Testis (tissue), 3 donors: ENCODE results near the gene MALAT1. TPM values are rescaled to one million over a fixed set of nuclear protein-coding genes. Genes with fewer than 3 reads are reported as not detected.

Experiments used
- DNase-seq: peaks from one replicate; pipeline ENCODE4 v3.0.0-alpha.2; 2019
- H3K27ac ChIP-seq, 2 donors: fragments of 200-600 bp; sonication (generic); one replicate each; pipeline ENCODE4 v1.5.1; 2019
- H3K27me3 ChIP-seq: fragments of 200-600 bp; sonication (generic); one replicate; pipeline ENCODE4 v1.5.1; 2019
- H3K36me3 ChIP-seq: fragments of 200-600 bp; sonication (generic); one replicate; pipeline ENCODE4 v1.5.1; 2017; ENCODE audit warnings: low read depth; ENCODE audit errors: missing control alignments
- H3K4me1 ChIP-seq: fragments of 200-600 bp; sonication (generic); one replicate; pipeline ENCODE4 v1.5.1; 2019
- H3K4me3 ChIP-seq, 2 donors: fragments of 200-600 bp; sonication (generic); one replicate each; pipeline ENCODE4 v1.5.1; 2017 to 2019
- H3K9me3 ChIP-seq: fragments of 200-600 bp; sonication (generic); one replicate; pipeline ENCODE4 v1.5.1; 2017
- CTCF ChIP-seq, 3 experiments: fragments of 450-650 bp in 2 of 3; fragments of 200-600 bp in 1 of 3; sonication (generic) in 1 of 3; IDR thresholded peaks; one replicate each; pipeline ENCODE4 v1.5.1; 2016 to 2019; ENCODE audit warnings: antibody characterized with exemption in 3 of 3, mild to moderate bottlenecking in 2 of 3, moderate library complexity in 1 of 3
- POLR2A ChIP-seq: fragments of 450-650 bp; IDR thresholded peaks from one replicate; pipeline ENCODE4 v1.6.1; 2017; ENCODE audit warnings: antibody characterized with exemption, mild to moderate bottlenecking, moderate library complexity
- WGBS, 2 donors: methylation state at CpG; one replicate each; pipeline ENCODE4 v1.1.5; 2018; 5-methylcytosine and 5-hydroxymethylcytosine counted together
- intact Hi-C: fragments of 100-400 bp; cut with DNase I; formaldehyde crosslinking; loops from one replicate; pipeline ENCODE4 v1.15.1; 2023; ENCODE audit warnings: low total_unique reads
- polyA plus RNA-seq: library from polyadenylated mRNA; stranded (reverse); fragments of 350-450 nt; fragmentation: Illumina TruSeq; extraction: RNeasy Lipid Tissue Mini Kit (QIAGEN cat#74804); gene quantifications from one replicate; pipeline ENCODE4 v1.2.3, GENCODE V29; 2014; ENCODE audit warnings: low read depth, low replicate concordance; ENCODE audit not compliant: insufficient read depth
- total RNA-seq, 2 donors: library from RNA; depleted of rRNA; stranded (reverse); fragments of >200 nt; gene quantifications; one replicate each; pipeline ENCODE4 v1.2.3, GENCODE V29; 2016

The MALAT1 gene
- total and polyA plus RNA-seq, 3 donors from 2014 or later: 26.7 to 9,314 (median 8,109) TPM

GRCh38 chr11:65499713-65500386 lies 1.0 kb downstream of the MALAT1 start:
- Histone ChIP-seq H3K27ac (peak overlapping the region; percentile 92 to 96), H3K36me3 (no peaks in the 10 kb centered on the region), H3K4me1 (peaks cover 26% of the 10 kb centered on the region), H3K9me3 (no peaks in the 10 kb centered on the region), H3K27me3 (no peaks in the 10 kb centered on the region), H3K4me3 (peak overlapping the region; percentile 90 to 94)
- TF ChIP-seq CTCF (IDR thresholded peaks at IDR 0.05): no peak
- TF ChIP-seq POLR2A: no peak
- WGBS, 2 donors: 0% methylated on average over 3 of the region's 3 CpGs
- intact Hi-C loops: loop anchor here (5.0 kb wide), 1 partner anchor 78 kb away; the partner anchor contains the start of gene NEAT1
- DNase-seq: no peak

DNA sequence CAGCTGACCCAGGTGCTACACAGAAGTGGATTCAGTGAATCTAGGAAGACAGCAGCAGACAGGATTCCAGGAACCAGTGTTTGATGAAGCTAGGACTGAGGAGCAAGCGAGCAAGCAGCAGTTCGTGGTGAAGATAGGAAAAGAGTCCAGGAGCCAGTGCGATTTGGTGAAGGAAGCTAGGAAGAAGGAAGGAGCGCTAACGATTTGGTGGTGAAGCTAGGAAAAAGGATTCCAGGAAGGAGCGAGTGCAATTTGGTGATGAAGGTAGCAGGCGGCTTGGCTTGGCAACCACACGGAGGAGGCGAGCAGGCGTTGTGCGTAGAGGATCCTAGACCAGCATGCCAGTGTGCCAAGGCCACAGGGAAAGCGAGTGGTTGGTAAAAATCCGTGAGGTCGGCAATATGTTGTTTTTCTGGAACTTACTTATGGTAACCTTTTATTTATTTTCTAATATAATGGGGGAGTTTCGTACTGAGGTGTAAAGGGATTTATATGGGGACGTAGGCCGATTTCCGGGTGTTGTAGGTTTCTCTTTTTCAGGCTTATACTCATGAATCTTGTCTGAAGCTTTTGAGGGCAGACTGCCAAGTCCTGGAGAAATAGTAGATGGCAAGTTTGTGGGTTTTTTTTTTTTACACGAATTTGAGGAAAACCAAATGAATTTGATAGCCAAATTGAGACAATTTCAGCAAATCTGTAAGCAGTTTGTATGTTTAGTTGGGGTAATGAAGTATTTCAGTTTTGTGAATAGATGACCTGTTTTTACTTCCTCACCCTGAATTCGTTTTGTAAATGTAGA lies 1.7 kb downstream of the MALAT1 start:
- DNase-seq: no peak
- Histone ChIP-seq H3K36me3 (no peaks in the 10 kb centered on the region), H3K4me1 (peaks cover 27% of the 10 kb centered on the region), H3K4me3 (peak overlapping the region; percentile 90 to 94), H3K27me3 (no peaks in the 10 kb centered on the region), H3K27ac (peak overlapping the region; percentile 92 to 96), H3K9me3 (no peaks in the 10 kb centered on the region)
- no peak for TF ChIP-seq POLR2A
- no peak for TF ChIP-seq CTCF (IDR thresholded peaks at IDR 0.05)
- intact Hi-C loops: no loop called here
- WGBS, 2 donors: 1% methylated on average over 20 of the region's 20 CpGs

- 0 to 3% methylated on average over 2 of the region's 2 CpGs for WGBS, 2 donors
- intact Hi-C loops: no loop called here
- H3K27me3 ChIP-seq: no peaks in the 10 kb centered on the region
- no peaks in the 10 kb centered on the region for H3K9me3 ChIP-seq
- no peak for DNase-seq
- no peak for TF ChIP-seq CTCF (IDR thresholded peaks at IDR 0.05)
- TF ChIP-seq POLR2A: no peak
- peak overlapping the region; percentile 92 to 96 for H3K27ac ChIP-seq
- H3K4me3 ChIP-seq: peak overlapping the region; percentile 90 to 94
- H3K36me3 ChIP-seq: no peaks in the 10 kb centered on the region
- H3K4me1 ChIP-seq: peaks cover 27% of the 10 kb centered on the region
Measured at GRCh38 chr11:65501186-65501471, 2.3 kb downstream of the MALAT1 start.

GRCh38 chr11:65501472-65502273 lies 2.8 kb downstream of the MALAT1 start:
- no peaks in the 10 kb centered on the region for H3K9me3 ChIP-seq
- H3K4me3 ChIP-seq: peak overlapping the region; percentile 90 to 94
- intact Hi-C loops: no loop called here
- no peaks in the 10 kb centered on the region for H3K36me3 ChIP-seq
- TF ChIP-seq POLR2A (no peak), CTCF (IDR thresholded peaks at IDR 0.05) (no peak)
- DNase-seq: no peak
- H3K27ac ChIP-seq: peak overlapping the region; percentile 92 to 96
- no peaks in the 10 kb centered on the region for H3K27me3 ChIP-seq
- 0 to 2% methylated on average over 3 of the region's 3 CpGs for WGBS, 2 donors
- H3K4me1 ChIP-seq: peaks cover 25% of the 10 kb centered on the region
